HG03469 (cell line): ENCODE results near the gene LMBR1L.
"Not testable (repeated sequence)": the region's sequence is repeated elsewhere in the genome, so short reads cannot be mapped to it uniquely, and the experiment has no call there.

Experiments
- ATAC-seq: cut with Tn5 transposase; IDR thresholded peaks from one replicate; pipeline ENCODE4 v1.9.1; 2021; ENCODE audit warnings: mild to moderate bottlenecking, moderate library complexity, moderate number of reproducible peaks; ENCODE audit not compliant: unreplicated experiment

The LMBR1L gene

GRCh38 chr12:49110464-49111155 lies at the start of gene LMBR1L:
Gene LMBR1L (minus strand): TSS chr12:49110847. CDS start chr12:49110555, 292 bp downstream.
- ATAC-seq = peak; percentile 97

- no peak for ATAC-seq
These were observed 49.8 kb upstream of the LMBR1L start for GRCh38 chr12:49160399-49160798.

GRCh38 chr12:49154221-49154620 lies 43.6 kb upstream of the LMBR1L start:
- ATAC-seq = no peak

GRCh38 chr12:49147384-49147783 lies 36.7 kb upstream of the LMBR1L start:
- ATAC-seq = no peak

- no peak for ATAC-seq
These were observed 35.8 kb upstream of the LMBR1L start for GRCh38 chr12:49146406-49146805.

GRCh38 chr12:49144384-49144783 lies 33.7 kb upstream of the LMBR1L start:
- no peak for ATAC-seq

- ATAC-seq = no peak
These were observed 28.4 kb upstream of the LMBR1L start for GRCh38 chr12:49138999-49139398.

- no peak for ATAC-seq
These were observed 27.9 kb upstream of the LMBR1L start for GRCh38 chr12:49138587-49138986.

GRCh38 chr12:49137476-49137875 lies 26.8 kb upstream of the LMBR1L start:
- no peak for ATAC-seq

- not testable (repeated sequence) for ATAC-seq
These were observed 26.4 kb upstream of the LMBR1L start for GRCh38 chr12:49136997-49137396.

GRCh38 chr12:49133590-49133989 lies 22.9 kb upstream of the LMBR1L start:
- no peak for ATAC-seq

- no peak for ATAC-seq
These were observed 22.4 kb upstream of the LMBR1L start for GRCh38 chr12:49133014-49133413.

GRCh38 chr12:49131894-49132461 lies 21.3 kb upstream of the LMBR1L start:
- ATAC-seq = no peak

GRCh38 chr12:49131051-49131893 lies 20.6 kb upstream of the LMBR1L start, which contains the start of gene TUBA1B:
Gene TUBA1B (minus strand): TSS chr12:49131395. CDS start chr12:49131300, 95 bp downstream.
- ATAC-seq = peak; percentile 61

- ATAC-seq = peak; percentile 29
These were observed 19.8 kb upstream of the LMBR1L start for GRCh38 chr12:49130151-49131050.

- no peak for ATAC-seq
These were observed 18.9 kb upstream of the LMBR1L start for GRCh38 chr12:49129332-49130150.

GRCh38 chr12:49127971-49128370 lies 17.3 kb upstream of the LMBR1L start:
- ATAC-seq = not testable (repeated sequence)

GRCh38 chr12:49126852-49127763 lies 16.5 kb upstream of the LMBR1L start:
- no peak for ATAC-seq
